Measurements from ENCODE around the gene SULT1B1.

The SULT1B1 gene

GRCh38 chr4:69748173-69748572, 12.2 kb downstream of the SULT1B1 start:
- no peak for DNase-seq

- no peak for DNase-seq
Measured at GRCh38 chr4:69744157-69744478, 16.3 kb downstream of the SULT1B1 start.

- DNase-seq, result no peak
Measured at GRCh38 chr4:69743476-69744156, 16.8 kb downstream of the SULT1B1 start.

- no peak for DNase-seq
Measured at GRCh38 chr4:69742596-69742995, 17.8 kb downstream of the SULT1B1 start.

GRCh38 chr4:69738872-69739271, 21.5 kb downstream of the SULT1B1 start:
- DNase-seq, result no peak

- no peak for DNase-seq
Measured at GRCh38 chr4:69735119-69735518, 25.3 kb downstream of the SULT1B1 start.

- DNase-seq, result no peak
Measured at GRCh38 chr4:69731847-69732246, 28.6 kb downstream of the SULT1B1 start.

GRCh38 chr4:69731241-69731640, 29.2 kb downstream of the SULT1B1 start:
- DNase-seq, result no peak

- DNase-seq, result no peak
Measured at GRCh38 chr4:69730002-69730401, 30.4 kb downstream of the SULT1B1 start.

GRCh38 chr4:69727926-69728325, 32.5 kb downstream of the SULT1B1 start:
- no peak for DNase-seq

GRCh38 chr4:69727426-69727825, 33.0 kb downstream of the SULT1B1 start:
- no peak for DNase-seq

GRCh38 chr4:69726971-69727370, 33.4 kb downstream of the SULT1B1 start:
- no peak for DNase-seq

GRCh38 chr4:69718396-69719271, 41.8 kb downstream of the SULT1B1 start:
- DNase-seq, result peak; percentile 7

- DNase-seq, result no peak
Measured at GRCh38 chr4:69717778-69718177, 42.6 kb downstream of the SULT1B1 start.

- no peak for DNase-seq
Measured at GRCh38 chr4:69716654-69717053, 43.8 kb downstream of the SULT1B1 start.

- no peak for DNase-seq
Measured at GRCh38 chr4:69714086-69714485, 46.3 kb downstream of the SULT1B1 start.

- DNase-seq, result no peak
Measured at GRCh38 chr4:69713593-69713992, 46.8 kb downstream of the SULT1B1 start.

- no peak for DNase-seq
Measured at GRCh38 chr4:69710580-69710979, 49.8 kb downstream of the SULT1B1 start.

- no peak for DNase-seq
Measured at GRCh38 chr4:69708211-69708610, 52.2 kb downstream of the SULT1B1 start.

GRCh38 chr4:69707807-69708206, 52.6 kb downstream of the SULT1B1 start:
- DNase-seq, result no peak

- DNase-seq, result no peak
Measured at GRCh38 chr4:69702201-69702600, 58.2 kb downstream of the SULT1B1 start.

- no peak for DNase-seq
Measured at GRCh38 chr4:69701696-69702095, 58.7 kb downstream of the SULT1B1 start.

GRCh38 chr4:69697536-69698242, 62.7 kb downstream of the SULT1B1 start:
- no peak for DNase-seq

GRCh38 chr4:69689599-69689998, 70.8 kb downstream of the SULT1B1 start:
- DNase-seq, result peak; percentile 70
